ENCODE measurements around the gene PLXND1.
"Not testable (repeated sequence)": the region's sequence is repeated elsewhere in the genome, so short reads cannot be mapped to it uniquely, and the experiment has no call there.

DNA sequence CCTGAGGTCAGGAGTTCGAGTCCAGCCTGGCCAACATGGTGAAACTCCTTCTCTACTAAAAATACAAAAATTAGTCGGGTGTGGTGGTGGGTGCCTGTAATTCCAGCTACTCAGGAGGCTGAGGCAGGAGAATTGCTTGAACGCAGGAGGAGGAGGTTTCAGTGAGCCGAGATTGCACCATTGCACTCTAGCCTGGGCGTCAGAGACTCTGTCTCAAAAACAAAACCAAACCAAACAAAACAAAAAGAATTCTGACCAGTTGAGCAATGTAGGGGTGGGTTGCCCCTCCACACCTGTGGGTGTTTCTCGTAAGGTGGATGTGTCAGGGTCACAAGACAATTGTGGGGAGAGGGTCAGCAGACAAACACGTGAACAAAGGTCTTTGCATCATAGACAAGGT, 34.5 kb upstream of the PLXND1 start:
- TF ChIP-seq, protein P1, sequence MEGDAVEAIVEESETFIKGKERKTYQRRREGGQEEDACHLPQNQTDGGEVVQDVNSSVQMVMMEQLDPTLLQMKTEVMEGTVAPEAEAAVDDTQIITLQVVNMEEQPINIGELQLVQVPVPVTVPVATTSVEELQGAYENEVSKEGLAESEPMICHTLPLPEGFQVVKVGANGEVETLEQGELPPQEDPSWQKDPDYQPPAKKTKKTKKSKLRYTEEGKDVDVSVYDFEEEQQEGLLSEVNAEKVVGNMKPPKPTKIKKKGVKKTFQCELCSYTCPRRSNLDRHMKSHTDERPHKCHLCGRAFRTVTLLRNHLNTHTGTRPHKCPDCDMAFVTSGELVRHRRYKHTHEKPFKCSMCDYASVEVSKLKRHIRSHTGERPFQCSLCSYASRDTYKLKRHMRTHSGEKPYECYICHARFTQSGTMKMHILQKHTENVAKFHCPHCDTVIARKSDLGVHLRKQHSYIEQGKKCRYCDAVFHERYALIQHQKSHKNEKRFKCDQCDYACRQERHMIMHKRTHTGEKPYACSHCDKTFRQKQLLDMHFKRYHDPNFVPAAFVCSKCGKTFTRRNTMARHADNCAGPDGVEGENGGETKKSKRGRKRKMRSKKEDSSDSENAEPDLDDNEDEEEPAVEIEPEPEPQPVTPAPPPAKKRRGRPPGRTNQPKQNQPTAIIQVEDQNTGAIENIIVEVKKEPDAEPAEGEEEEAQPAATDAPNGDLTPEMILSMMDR (IDR thresholded peaks at IDR 0.05): not testable (repeated sequence)
- not testable (repeated sequence) for TF ChIP-seq POLR2A (IDR thresholded peaks at IDR 0.05)

All from body of pancreas (tissue), 4 donors.